ENCODE results near the gene SCN9A.

DNA sequence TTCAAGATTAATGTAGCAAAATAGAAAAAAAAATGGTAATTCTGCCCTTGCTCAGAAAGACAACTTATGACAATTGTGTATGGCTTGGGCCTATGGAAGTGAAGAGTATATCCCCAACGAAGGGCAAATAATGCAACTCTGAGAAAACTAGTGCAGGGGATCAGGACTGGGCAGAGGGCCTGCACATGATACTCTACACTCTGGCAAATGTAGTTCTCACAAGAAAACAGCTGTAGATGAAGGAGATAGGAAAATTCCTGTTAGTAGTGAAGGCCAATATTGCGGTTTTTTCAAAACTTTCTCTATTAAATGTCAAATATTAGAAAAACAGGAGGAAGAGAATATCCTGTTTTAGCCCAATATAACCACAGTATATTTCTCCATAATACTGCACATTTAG is 77.8 kb downstream of the SCN9A start:
- TF ChIP-seq CTCF (IDR thresholded peaks at IDR 0.05) = no peak
- no peak for TF ChIP-seq POLR2A (IDR thresholded peaks at IDR 0.05)
